Measurements from ENCODE around the gene HJURP.

Gene HJURP

GRCh38 chr2:233829193-233830110 is 24.9 kb downstream of the HJURP start:
- TF ChIP-seq ZC3H10 (CRISPR knock-in tag; IDR thresholded peaks at IDR 0.05) (no peak), BACH2 (CRISPR knock-in tag; IDR thresholded peaks at IDR 0.05; ENCODE audit: borderline replicate concordance) (no peak), ZNF8 (CRISPR knock-in tag; IDR thresholded peaks at IDR 0.05) (no peak), RARB (CRISPR knock-in tag; IDR thresholded peaks at IDR 0.05) (no peak), TOX (CRISPR knock-in tag; IDR thresholded peaks at IDR 0.05; ENCODE audit: borderline replicate concordance) (no peak), ZFP3 (CRISPR knock-in tag; IDR thresholded peaks at IDR 0.05) (no peak), PATZ1 (CRISPR knock-in tag; IDR thresholded peaks at IDR 0.05; ENCODE audit: borderline replicate concordance) (no peak), ZNF565 (CRISPR knock-in tag; conservative IDR thresholded peaks at IDR 0.05; ENCODE audit: low read depth) (no peak), ISL1 (CRISPR knock-in tag; IDR thresholded peaks at IDR 0.05) (no peak), SNAI2 (CRISPR knock-in tag; IDR thresholded peaks at IDR 0.05) (no peak), POU6F1 (CRISPR knock-in tag; IDR thresholded peaks at IDR 0.05; ENCODE audit: borderline replicate concordance, low read depth) (no peak), ZFP30 (CRISPR knock-in tag; IDR thresholded peaks at IDR 0.05) (no peak), OSR1 (CRISPR knock-in tag; IDR thresholded peaks at IDR 0.05) (no peak), CSRNP3 (CRISPR knock-in tag; IDR thresholded peaks at IDR 0.05) (no peak)
- no peak for ATAC-seq

- no peak for TF ChIP-seq SNAI2 (CRISPR knock-in tag; IDR thresholded peaks at IDR 0.05)
- TF ChIP-seq CSRNP3 (CRISPR knock-in tag; IDR thresholded peaks at IDR 0.05) = no peak
- TF ChIP-seq TOX (CRISPR knock-in tag; IDR thresholded peaks at IDR 0.05; ENCODE audit: borderline replicate concordance) = no peak
- no peak for TF ChIP-seq GLIS3 (CRISPR knock-in tag; IDR thresholded peaks at IDR 0.05)
- no peak for ATAC-seq
These were observed 25.7 kb downstream of the HJURP start for GRCh38 chr2:233828546-233829192.

- no peak for TF ChIP-seq PATZ1 (CRISPR knock-in tag; IDR thresholded peaks at IDR 0.05; ENCODE audit: borderline replicate concordance)
- no peak for TF ChIP-seq ISL1 (CRISPR knock-in tag; IDR thresholded peaks at IDR 0.05)
- no peak for TF ChIP-seq GLIS3 (CRISPR knock-in tag; IDR thresholded peaks at IDR 0.05)
- TF ChIP-seq CREB5 (CRISPR knock-in tag; IDR thresholded peaks at IDR 0.05; ENCODE audit: low read depth) = no peak
- TF ChIP-seq SNAI2 (CRISPR knock-in tag; IDR thresholded peaks at IDR 0.05) = no peak
- no peak for TF ChIP-seq TCF4 (CRISPR knock-in tag; IDR thresholded peaks at IDR 0.05; ENCODE audit: borderline replicate concordance)
- no peak for TF ChIP-seq ZNF565 (CRISPR knock-in tag; conservative IDR thresholded peaks at IDR 0.05; ENCODE audit: low read depth)
- TF ChIP-seq ZNF70 (CRISPR knock-in tag; IDR thresholded peaks at IDR 0.05) = no peak
- TF ChIP-seq OSR1 (CRISPR knock-in tag; IDR thresholded peaks at IDR 0.05) = no peak
- TF ChIP-seq BACH2 (CRISPR knock-in tag; IDR thresholded peaks at IDR 0.05; ENCODE audit: borderline replicate concordance) = no peak
- TF ChIP-seq ARNTL (CRISPR knock-in tag; IDR thresholded peaks at IDR 0.05; ENCODE audit: borderline replicate concordance, low read depth) = no peak
- TF ChIP-seq ESRRG (CRISPR knock-in tag; IDR thresholded peaks at IDR 0.05) = no peak
- no peak for TF ChIP-seq POU6F1 (CRISPR knock-in tag; IDR thresholded peaks at IDR 0.05; ENCODE audit: borderline replicate concordance, low read depth)
- TF ChIP-seq ZFP30 (CRISPR knock-in tag; IDR thresholded peaks at IDR 0.05) = no peak
- ATAC-seq = no peak
These were observed 30.0 kb downstream of the HJURP start for GRCh38 chr2:233824373-233824772.

Measured in SK-N-SH treated with all-trans-retinoic acid at 6 μM for 48 hours (cell line).